HepG2 (cell line): Measurements from ENCODE around the gene PDP2. TPM values are rescaled to one million over a fixed set of nuclear protein-coding genes. Genes with fewer than 3 reads are reported as not detected.

Source experiments
- ARNTL ChIP-seq: sonication (generic); formaldehyde crosslinking; IDR thresholded peaks from 2 replicates; pipeline ENCODE4 v1.4.0; 2020; ENCODE audit warnings: mild to moderate bottlenecking, missing genetic modification reagents
- DDIT3 ChIP-seq: sonication (generic); formaldehyde crosslinking; IDR thresholded peaks from 2 replicates; pipeline ENCODE4 v1.4.0; 2020; ENCODE audit warnings: mild to moderate bottlenecking, missing genetic modification reagents
- JDP2 ChIP-seq: sonication (generic); formaldehyde crosslinking; IDR thresholded peaks from 2 replicates; pipeline ENCODE4 v1.8.1; 2022; ENCODE audit warnings: missing genetic modification reagents, borderline replicate concordance
- KIAA2018 ChIP-seq: sonication (generic); formaldehyde crosslinking; IDR thresholded peaks from 2 replicates; pipeline ENCODE4 v1.5.0; 2020; ENCODE audit warnings: mild to moderate bottlenecking, missing genetic modification reagents, borderline replicate concordance
- MED13 ChIP-seq: sonication (generic); formaldehyde crosslinking; IDR thresholded peaks from 2 replicates; pipeline ENCODE4 v1.5.0; 2020; ENCODE audit warnings: missing genetic modification reagents
- MYNN ChIP-seq: sonication (generic); formaldehyde crosslinking; IDR thresholded peaks from 2 replicates; pipeline ENCODE4 v1.4.0; 2020; ENCODE audit warnings: mild to moderate bottlenecking, low read depth, missing genetic modification reagents
- NCOR1 ChIP-seq: fragments of 200-600 bp; sonication (generic); IDR thresholded peaks from 2 replicates; pipeline ENCODE4 v1.7.0; 2017; ENCODE audit warnings: antibody characterized with exemption, low read length, borderline replicate concordance
- NKX3-1 ChIP-seq: sonication (generic); formaldehyde crosslinking; IDR thresholded peaks from 2 replicates; pipeline ENCODE4 v1.5.0; 2020; ENCODE audit warnings: missing genetic modification reagents
- SP4 ChIP-seq: sonication (generic); formaldehyde crosslinking; IDR thresholded peaks from 2 replicates; pipeline ENCODE4 v1.8.1; 2023; ENCODE audit warnings: mild to moderate bottlenecking, missing genetic modification reagents
- ZBTB37 ChIP-seq: sonication (generic); formaldehyde crosslinking; IDR thresholded peaks from 2 replicates; pipeline ENCODE4 v1.4.0; 2020; ENCODE audit warnings: mild to moderate bottlenecking, missing genetic modification reagents
- ZHX1 ChIP-seq: sonication (generic); formaldehyde crosslinking; IDR thresholded peaks from 2 replicates; pipeline ENCODE4 v1.8.1; 2022; ENCODE audit warnings: low read depth, mild to moderate bottlenecking, missing genetic modification reagents
- ZMYM3 ChIP-seq: sonication (generic); formaldehyde crosslinking; IDR thresholded peaks from 2 replicates; pipeline ENCODE4 v1.5.1; 2020; ENCODE audit warnings: mild to moderate bottlenecking, missing genetic modification reagents
- ZNF12 ChIP-seq: sonication (generic); formaldehyde crosslinking; IDR thresholded peaks from 2 replicates; pipeline ENCODE4 v1.5.0; 2020; ENCODE audit warnings: missing genetic modification reagents
- ZNF317 ChIP-seq: sonication (generic); formaldehyde crosslinking; IDR thresholded peaks from 2 replicates; pipeline ENCODE4 v1.5.0; 2020; ENCODE audit warnings: mild to moderate bottlenecking, missing genetic modification reagents
- ZNF549 ChIP-seq: sonication (generic); formaldehyde crosslinking; IDR thresholded peaks from 2 replicates; pipeline ENCODE4 v1.5.0; 2020; ENCODE audit warnings: missing genetic modification reagents
- ZNF614 ChIP-seq: IDR thresholded peaks from 2 replicates; pipeline ENCODE4 v1.6.1; 2018; ENCODE audit warnings: missing biosample characterization, missing genetic modification reagents, inconsistent platforms, borderline replicate concordance
- ZNF788 ChIP-seq: sonication (generic); formaldehyde crosslinking; IDR thresholded peaks from 2 replicates; pipeline ENCODE4 v1.5.0; 2020; ENCODE audit warnings: mild to moderate bottlenecking, missing genetic modification reagents, borderline replicate concordance
- polyA plus RNA-seq, 8 experiments: library from polyadenylated mRNA; depleted of rRNA in 3 of 8; stranded (reverse) in 7 of 8; unstranded in 1 of 8; fragments of >200 nt; fragmentation: Illumina TruSeq in 4 of 8; extraction: Trizol in 4 of 8; gene quantifications; 2 replicates each; pipeline versions ENCODE4 v1.2.1 to v1.2.3, GENCODE V29; 2011 to 2016; ENCODE audit warnings: low read depth in 4 of 8, missing spikeins in 1 of 8, mixed read lengths in 1 of 8; ENCODE audit not compliant: insufficient read depth in 1 of 8
- total RNA-seq, 5 experiments: library from RNA; depleted of rRNA; stranded (reverse); fragments of >200 nt; fragmentation: Illumina TruSeq; extraction: Trizol; gene quantifications; 2 replicates each; pipeline ENCODE4 v1.2.3, GENCODE V29; 2016; ENCODE audit warnings: low read depth in 1 of 5

Gene PDP2
- total and polyA plus RNA-seq, 2 of the 13 experiments (the other 11 are each of a cell fraction or from before 2014, with no cell fraction given): 12.8 to 15.8 TPM

GRCh38 chr16:66902648-66903543, 22.6 kb downstream of the PDP2 start (continued):
- TF ChIP-seq ZHX1 (CRISPR knock-in tag) (no peak), ZNF317 (CRISPR knock-in tag) (0 out of 2 replicates have a peak, but pooled peaks have one; percentile 25), ZNF12 (no peak), SP4 (CRISPR knock-in tag) (no peak), NCOR1 (no peak), ZNF788 (no peak), MED13 (CRISPR knock-in tag) (no peak), JDP2 (CRISPR knock-in tag) (no peak), KIAA2018 (CRISPR knock-in tag) (no peak), DDIT3 (CRISPR knock-in tag) (no peak), ARNTL (CRISPR knock-in tag) (no peak), ZBTB37 (CRISPR knock-in tag) (no peak), ZNF614 (no peak), NKX3-1 (CRISPR knock-in tag) (no peak), MYNN (CRISPR knock-in tag) (no peak), ZMYM3 (CRISPR knock-in tag) (peak; percentile 84), ZNF549 (no peak)
